Measurements from ENCODE around the gene MAP1S. TPM values are rescaled to one million over a fixed set of nuclear protein-coding genes. Genes with fewer than 3 reads are reported as not detected.
A peak's percentile ranks its signal among the peaks of the same experiment; 100 is the strongest.
"Not testable (repeated sequence)": the region's sequence is repeated elsewhere in the genome, so short reads cannot be mapped to it uniquely, and the experiment has no call there.

MAP1S gene
- total RNA-seq, 1 donor from 2014 or later, result 111 TPM

DNA sequence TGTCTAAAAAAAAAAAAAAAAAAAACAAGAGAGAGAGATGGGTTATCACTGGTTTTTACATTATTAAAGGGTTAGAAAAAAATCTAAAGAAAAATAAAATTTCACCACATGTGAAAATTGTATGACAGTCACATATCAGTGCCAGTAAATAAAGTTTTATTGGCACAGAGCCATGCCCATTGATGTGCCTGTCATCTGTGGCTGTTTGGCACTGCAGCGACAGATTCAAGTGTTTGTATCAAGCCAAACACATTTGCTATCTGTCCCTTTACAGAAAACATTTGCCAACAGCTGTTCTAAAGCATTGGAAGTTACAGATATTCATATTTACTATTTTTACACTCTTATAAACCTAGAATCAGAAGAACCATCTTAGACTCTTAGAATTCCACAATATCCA is 48.3 kb downstream of the MAP1S start:
- DNase-seq (ENCODE audit: low spot score in 2 of 2), result no peak
- intact Hi-C loops (cut with DNase I), result loop anchor here (2.0 kb wide), 1 partner anchor 161 kb away; no protein-coding TSS in a partner anchor
- Histone ChIP-seq H3K4me3 (no peak overlapping the region), H3K4me1 (no peaks in the 10 kb centered on the region), H3K27ac (no peak overlapping the region), H3K36me3 (no peaks in the 10 kb centered on the region), H3K9me3 (no peaks in the 10 kb centered on the region), H3K27me3 (no peaks in the 10 kb centered on the region)
- TF ChIP-seq, protein P1, sequence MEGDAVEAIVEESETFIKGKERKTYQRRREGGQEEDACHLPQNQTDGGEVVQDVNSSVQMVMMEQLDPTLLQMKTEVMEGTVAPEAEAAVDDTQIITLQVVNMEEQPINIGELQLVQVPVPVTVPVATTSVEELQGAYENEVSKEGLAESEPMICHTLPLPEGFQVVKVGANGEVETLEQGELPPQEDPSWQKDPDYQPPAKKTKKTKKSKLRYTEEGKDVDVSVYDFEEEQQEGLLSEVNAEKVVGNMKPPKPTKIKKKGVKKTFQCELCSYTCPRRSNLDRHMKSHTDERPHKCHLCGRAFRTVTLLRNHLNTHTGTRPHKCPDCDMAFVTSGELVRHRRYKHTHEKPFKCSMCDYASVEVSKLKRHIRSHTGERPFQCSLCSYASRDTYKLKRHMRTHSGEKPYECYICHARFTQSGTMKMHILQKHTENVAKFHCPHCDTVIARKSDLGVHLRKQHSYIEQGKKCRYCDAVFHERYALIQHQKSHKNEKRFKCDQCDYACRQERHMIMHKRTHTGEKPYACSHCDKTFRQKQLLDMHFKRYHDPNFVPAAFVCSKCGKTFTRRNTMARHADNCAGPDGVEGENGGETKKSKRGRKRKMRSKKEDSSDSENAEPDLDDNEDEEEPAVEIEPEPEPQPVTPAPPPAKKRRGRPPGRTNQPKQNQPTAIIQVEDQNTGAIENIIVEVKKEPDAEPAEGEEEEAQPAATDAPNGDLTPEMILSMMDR (IDR thresholded peaks at IDR 0.05), result no peak

DNA sequence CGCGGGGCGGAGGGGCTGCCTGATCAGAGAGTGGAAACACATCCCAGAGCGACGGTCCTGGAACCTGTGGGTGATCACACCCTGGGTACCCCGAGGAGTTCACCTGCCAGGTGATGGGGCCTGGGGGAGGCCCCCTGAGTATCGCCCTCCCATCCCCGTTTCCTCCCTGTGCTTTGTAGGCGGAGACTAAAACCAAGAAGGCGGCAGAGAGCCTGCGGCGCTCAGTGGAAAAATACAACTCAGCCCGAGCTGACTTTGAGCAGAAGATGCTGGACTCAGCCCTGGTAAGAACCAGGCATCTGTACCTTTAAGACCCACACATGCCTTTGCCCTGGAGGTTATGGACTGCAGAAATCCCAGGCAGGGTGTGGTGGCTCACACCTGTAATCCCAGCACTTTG is 51.3 kb downstream of the MAP1S start:
- intact Hi-C loops (cut with DNase I), result no loop called here
- Histone ChIP-seq H3K36me3 (no peaks in the 10 kb centered on the region), H3K4me1 (no peaks in the 10 kb centered on the region), H3K27ac (no peak overlapping the region), H3K9me3 (no peaks in the 10 kb centered on the region), H3K4me3 (no peak overlapping the region), H3K27me3 (no peaks in the 10 kb centered on the region)
- TF ChIP-seq, protein P1 (IDR thresholded peaks at IDR 0.05), result no peak
- DNase-seq (ENCODE audit: low spot score in 2 of 2), result no peak

DNA sequence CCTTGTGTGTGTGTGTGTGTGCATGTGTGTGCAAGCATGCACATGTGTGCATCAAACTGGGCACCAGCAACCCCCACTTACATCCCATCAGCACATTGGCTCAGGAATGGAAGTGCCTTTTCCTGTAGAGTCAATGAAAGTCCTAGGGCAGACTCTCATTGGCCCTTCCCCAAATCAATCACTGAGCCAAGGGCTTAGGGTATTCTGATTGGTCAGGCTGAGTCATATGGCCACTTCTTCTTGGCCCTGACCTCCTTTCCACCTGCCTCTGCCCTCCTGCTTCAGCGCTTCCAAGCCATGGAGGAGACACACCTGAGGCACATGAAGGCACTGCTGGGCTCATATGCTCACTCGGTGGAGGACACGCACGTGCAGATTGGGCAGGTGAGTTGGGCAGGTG is 52.9 kb downstream of the MAP1S start:
- intact Hi-C loops (cut with DNase I), result no loop called here
- Histone ChIP-seq H3K4me1 (no peaks in the 10 kb centered on the region), H3K27ac (no peak overlapping the region), H3K27me3 (no peaks in the 10 kb centered on the region), H3K9me3 (no peaks in the 10 kb centered on the region), H3K4me3 (no peak overlapping the region), H3K36me3 (no peaks in the 10 kb centered on the region)
- no peak for DNase-seq (ENCODE audit: low spot score in 2 of 2)
- TF ChIP-seq, protein P1 (IDR thresholded peaks at IDR 0.05), result no peak

DNA sequence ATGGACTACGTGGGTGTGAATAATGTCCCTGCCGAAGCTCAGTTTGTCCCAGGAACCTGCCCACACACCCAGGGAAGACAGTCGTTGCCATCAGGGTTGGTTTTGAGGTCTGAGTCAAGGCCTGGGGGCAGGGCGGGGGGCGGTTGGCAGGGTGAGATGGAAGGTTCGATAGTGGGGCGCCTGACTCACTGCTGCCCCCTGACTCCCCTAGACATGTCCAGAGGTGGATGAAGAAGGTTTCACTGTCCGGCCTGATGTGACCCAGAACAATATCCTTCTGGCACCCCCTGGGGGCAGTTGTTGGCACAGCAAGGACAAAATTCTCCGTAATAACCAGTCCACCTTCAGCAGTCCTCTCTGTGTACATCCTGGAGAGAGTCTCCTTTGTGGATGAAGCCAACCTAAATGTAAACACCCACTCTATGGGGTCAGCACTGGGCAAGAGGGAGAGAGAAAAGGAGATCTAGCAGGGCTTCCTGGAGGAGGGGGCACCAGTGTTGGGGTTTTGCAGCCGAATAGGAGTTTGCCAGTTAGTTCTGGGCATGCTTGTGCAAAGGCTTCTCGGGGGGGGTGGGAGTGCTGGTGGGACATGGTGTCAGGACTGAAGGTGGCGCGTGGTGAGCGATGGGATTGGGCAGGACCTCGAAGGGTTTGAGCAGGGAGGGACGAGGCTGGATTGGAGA is 56.1 kb downstream of the MAP1S start:
- Histone ChIP-seq H3K9me3 (no peaks in the 10 kb centered on the region), H3K27me3 (peaks cover 13% of the 10 kb centered on the region), H3K4me3 (no peak overlapping the region), H3K27ac (no peak overlapping the region), H3K4me1 (no peaks in the 10 kb centered on the region), H3K36me3 (no peaks in the 10 kb centered on the region)
- intact Hi-C loops (cut with DNase I), result no loop called here
- TF ChIP-seq, protein P1 (IDR thresholded peaks at IDR 0.05), result peak; percentile 15 to 42 (median 24)
- no peak for DNase-seq (ENCODE audit: low spot score in 2 of 2)

DNA sequence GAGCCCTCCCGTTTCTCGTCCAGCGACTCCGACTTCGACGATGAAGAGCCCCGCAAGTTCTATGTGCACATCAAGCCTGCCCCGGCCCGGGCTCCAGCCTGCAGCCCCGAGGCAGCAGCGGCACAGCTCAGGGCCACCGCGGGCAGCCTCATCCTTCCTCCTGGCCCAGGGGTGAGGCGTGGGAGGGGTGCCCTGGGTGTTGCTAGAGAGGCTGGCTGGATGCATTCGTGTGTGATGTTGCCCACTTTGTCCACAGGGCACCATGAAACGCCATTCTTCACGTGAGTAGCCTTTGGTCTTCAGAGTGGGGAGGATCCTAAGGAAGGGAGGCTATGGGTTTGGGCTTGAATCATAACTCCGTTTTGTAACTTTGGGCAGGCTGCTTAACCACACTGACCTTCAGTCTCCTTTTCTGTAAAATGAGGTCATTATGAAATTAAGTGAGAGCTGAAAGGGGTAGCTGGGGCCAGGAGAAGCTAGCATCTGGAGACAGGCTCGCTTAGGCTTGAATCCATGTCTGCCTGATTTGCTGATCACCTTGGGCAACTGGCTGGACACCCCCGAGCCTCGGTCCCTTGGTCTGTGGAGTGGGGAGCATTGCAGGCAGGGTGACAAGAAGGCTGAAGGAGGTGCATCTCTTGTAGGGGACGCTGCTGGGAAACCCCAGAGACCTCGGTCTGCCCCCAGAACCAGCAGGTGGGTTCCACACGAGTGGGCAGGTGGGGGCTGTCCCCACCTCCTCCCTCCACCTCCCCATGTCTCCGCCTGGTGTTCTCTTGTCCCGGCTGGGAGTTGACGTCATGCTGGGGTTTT is 56.9 kb downstream of the MAP1S start:
- DNase-seq (ENCODE audit: low spot score in 2 of 2), result no peak

DNA sequence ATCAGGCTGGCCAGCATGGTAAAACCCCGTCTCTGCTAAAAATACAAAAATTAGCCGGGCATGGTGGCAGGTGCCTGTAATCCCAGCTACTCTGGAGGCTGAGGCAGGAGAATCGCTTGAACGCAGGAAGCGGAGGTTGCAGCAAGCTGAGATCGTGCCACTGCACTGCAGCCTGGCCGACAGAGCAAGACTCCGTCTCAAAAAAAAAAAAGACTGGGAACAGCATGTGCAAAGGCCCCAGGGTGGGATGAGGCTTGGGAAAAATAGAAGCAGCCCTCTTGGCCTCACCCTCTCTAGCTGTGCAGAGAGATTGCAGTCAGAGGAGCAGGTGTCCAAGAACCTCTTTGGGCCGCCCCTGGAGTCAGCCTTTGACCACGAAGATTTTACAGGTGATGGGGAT is 58.6 kb downstream of the MAP1S start:
- H3K36me3 ChIP-seq; H3K4me1 ChIP-seq; H3K4me3 ChIP-seq; H3K9me3 ChIP-seq; intact Hi-C loops (cut with DNase I); H3K27ac ChIP-seq; DNase-seq (ENCODE audit: low spot score in 2 of 2): not testable (repeated sequence)
- H3K27me3 ChIP-seq, result peaks cover 13% of the 10 kb centered on the region

More for the DNA sequence above, 56.9 kb downstream of the MAP1S start:
- Histone ChIP-seq H3K27ac (no peak overlapping the region), H3K4me3 (no peak overlapping the region), H3K36me3 (no peaks in the 10 kb centered on the region), H3K4me1 (no peaks in the 10 kb centered on the region), H3K27me3 (peaks cover 13% of the 10 kb centered on the region), H3K9me3 (no peaks in the 10 kb centered on the region)
- TF ChIP-seq, protein P1 (IDR thresholded peaks at IDR 0.05), result no peak
- intact Hi-C loops (cut with DNase I), result no loop called here

Data from ascending aorta (tissue), 2 donors.